Measurements from ENCODE around the gene GPC3.

The GPC3 gene

GRCh38 chrX:133610056-133610455 lies 375.3 kb downstream of the GPC3 start:
- no peak for DNase-seq (ENCODE audit: low read depth in 1 of 2, low spot score in 1 of 2)

GRCh38 chrX:133609166-133609565 lies 376.2 kb downstream of the GPC3 start:
- no peak for DNase-seq (ENCODE audit: low read depth in 1 of 2, low spot score in 1 of 2)

DNA sequence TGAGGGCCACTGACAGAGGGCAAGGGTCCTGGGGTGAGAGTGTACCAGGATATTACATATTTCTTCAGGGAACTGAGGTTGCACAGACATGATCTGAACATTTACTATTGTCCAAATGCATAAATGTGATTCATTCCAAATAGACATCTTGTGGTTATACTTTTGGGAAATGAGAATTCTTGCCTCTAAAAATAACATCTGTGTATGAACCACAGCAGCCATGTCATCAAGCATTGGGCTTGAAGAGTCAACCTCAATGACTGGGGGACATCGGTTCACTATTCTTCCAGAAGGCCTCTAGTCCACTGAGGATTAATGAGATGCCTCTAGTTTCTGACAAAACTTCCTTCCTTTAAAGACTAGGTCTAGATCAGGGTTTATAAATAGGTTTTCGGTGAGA lies 377.0 kb downstream of the GPC3 start:
- DNase-seq (ENCODE audit: low read depth in 1 of 2, low spot score in 1 of 2): no peak

DNA sequence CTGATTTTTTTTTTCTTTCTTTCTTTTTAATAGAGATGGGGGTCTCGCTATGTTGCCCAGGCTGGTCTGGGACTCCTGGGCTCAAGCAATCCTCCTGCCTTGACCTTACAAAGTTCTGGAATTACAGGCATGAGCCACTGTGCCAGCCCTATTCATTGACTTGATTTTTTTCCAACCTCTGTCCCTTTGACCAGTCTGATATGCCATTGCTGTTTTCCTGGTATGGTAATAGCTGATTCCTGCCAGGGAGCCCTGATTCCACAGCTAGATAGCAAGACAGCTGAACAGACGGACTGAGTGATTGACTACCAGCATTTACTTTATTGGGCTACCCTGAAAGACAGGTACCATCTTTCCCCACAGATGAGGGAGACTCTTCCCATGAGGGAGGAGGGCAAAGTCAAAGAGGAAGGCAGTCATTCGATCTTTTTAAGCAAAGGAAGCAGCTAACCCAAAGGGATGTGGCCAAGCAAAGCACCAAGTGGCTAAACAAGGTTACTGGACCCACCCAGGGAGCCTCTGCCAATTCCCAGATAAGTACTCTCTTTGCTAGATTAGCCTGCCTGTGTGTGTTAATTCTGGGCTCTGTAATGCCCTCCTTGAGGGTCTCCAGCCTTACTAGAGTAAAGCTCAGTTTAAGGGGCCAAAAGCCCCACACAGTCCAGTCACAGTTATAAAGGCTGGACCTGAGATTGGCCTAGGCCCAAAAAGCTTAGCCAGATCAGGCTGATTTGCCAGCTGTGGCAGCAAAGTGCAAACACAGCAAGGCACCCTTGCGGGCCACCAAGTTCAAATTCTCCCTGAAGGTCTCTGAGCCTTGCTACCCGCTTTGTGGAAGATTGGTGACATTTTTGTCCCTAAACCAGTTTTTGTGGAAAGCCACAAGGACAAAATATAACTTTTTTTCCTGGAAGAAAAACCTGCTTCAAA lies 377.7 kb downstream of the GPC3 start:
- DNase-seq (ENCODE audit: low read depth in 1 of 2, low spot score in 1 of 2): no peak

GRCh38 chrX:133606990-133607389 lies 378.4 kb downstream of the GPC3 start:
- no peak for DNase-seq (ENCODE audit: low read depth in 1 of 2, low spot score in 1 of 2)

DNA sequence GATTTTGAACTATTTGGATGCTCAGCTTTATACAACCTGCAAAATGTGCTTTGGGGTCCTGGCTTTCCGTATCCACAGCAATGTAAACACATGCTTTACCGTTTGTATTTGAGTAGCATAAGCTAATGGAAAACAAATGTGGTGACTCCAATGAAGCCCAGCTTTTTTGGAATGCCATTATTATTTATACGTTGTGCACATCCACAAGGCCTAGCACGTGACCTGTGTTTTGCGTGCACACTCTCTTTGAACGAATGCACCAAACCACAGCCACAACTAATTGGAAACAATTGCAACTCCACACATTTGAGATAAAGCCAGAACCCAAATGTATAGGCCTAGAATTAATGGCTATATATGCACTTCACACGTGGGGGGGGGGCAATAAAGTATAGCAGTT lies 380.6 kb downstream of the GPC3 start:
- DNase-seq (ENCODE audit: low read depth in 1 of 2, low spot score in 1 of 2): no peak

DNA sequence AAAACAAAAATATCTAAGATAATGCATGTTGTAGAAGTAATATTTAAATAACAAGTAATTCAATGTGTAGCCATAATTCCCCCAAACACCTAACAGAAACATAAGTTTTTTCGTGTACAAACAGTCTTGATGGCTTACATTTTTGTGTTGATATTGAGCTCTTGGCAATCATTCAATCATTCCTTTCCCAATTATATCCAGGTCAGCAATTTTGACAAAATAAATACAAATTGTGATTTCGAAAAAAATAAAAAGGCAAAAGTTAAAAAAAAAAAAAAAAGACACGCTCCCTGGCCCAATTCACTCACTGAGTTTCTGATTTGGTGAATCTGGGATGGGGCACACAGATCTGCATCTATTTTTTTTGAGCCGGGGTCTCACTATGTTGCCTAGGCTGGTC lies 382.5 kb downstream of the GPC3 start:
- DNase-seq (ENCODE audit: low read depth in 1 of 2, low spot score in 1 of 2): no peak

DNA sequence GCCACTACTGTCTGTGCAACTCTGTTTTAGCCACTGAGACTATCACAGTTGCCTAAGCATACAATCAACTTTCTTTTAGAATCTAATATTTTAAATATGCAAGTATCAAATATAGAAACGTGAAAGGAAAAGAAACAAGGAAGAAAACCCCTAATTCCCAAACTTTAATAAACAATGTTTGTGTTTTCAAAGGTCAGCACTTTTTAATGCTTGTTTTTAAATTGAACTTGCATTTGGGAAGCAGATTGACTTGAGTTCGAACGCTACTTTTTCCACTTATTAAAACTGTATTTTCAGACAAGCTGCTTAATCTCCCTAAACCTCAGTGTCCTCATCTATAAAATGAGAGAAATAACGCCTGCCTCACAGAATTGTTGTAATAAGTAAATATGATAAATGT lies 384.3 kb downstream of the GPC3 start:
- no peak for DNase-seq (ENCODE audit: low read depth in 1 of 2, low spot score in 1 of 2)

GRCh38 chrX:133600536-133600935 lies 384.9 kb downstream of the GPC3 start:
- no peak for DNase-seq (ENCODE audit: low read depth in 1 of 2, low spot score in 1 of 2)

GRCh38 chrX:133598601-133599335 lies 386.6 kb downstream of the GPC3 start:
- no peak for DNase-seq (ENCODE audit: low read depth in 1 of 2, low spot score in 1 of 2)

DNA sequence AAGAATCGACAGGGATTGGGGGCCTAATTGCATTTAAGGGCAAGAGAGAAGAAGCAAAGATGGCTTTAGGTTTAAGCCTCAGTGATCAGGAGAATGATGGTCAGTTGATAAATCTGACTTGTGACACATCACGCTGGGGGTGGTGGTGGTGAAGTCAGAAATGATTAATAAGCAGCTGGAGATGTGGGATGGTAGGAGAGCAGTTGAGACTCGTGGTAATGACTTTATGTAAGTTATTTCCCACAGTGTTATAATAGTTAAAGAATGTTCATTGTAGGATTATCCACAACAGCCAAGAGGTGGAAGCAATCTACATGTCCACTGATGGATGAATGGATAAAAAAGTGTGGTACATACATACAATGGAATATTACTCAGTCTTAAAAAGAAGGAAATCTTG lies 391.2 kb downstream of the GPC3 start:
- DNase-seq (ENCODE audit: low read depth in 1 of 2, low spot score in 1 of 2): no peak

GRCh38 chrX:133593531-133593930 lies 391.9 kb downstream of the GPC3 start:
- DNase-seq (ENCODE audit: low read depth in 1 of 2, low spot score in 1 of 2): no peak

- DNase-seq (ENCODE audit: low read depth in 1 of 2, low spot score in 1 of 2): no peak
These were observed 394.5 kb downstream of the GPC3 start for GRCh38 chrX:133590703-133591505.

- no peak for DNase-seq (ENCODE audit: low read depth in 1 of 2, low spot score in 1 of 2)
These were observed 396.6 kb downstream of the GPC3 start for GRCh38 chrX:133588827-133589226.

DNA sequence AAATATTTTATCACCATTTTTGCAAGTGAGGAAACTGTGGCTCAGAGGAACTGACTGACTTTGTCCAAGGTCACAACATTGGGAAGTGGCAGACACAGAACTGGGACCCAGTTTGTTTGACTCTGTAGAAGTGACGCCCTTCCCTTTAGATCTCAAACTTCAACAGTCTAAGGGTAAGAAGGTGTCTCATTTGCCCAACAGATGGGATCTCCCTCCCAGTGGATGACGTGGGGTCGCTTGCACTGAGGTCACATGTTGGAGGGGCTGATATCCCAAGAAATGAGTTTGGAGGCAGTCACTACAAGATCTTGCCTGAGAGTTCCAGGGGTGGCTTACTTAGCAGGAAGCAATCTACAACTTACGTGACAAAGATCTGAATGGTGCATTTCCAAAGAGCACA lies 397.6 kb downstream of the GPC3 start:
- no peak for DNase-seq (ENCODE audit: low read depth in 1 of 2, low spot score in 1 of 2)

DNA sequence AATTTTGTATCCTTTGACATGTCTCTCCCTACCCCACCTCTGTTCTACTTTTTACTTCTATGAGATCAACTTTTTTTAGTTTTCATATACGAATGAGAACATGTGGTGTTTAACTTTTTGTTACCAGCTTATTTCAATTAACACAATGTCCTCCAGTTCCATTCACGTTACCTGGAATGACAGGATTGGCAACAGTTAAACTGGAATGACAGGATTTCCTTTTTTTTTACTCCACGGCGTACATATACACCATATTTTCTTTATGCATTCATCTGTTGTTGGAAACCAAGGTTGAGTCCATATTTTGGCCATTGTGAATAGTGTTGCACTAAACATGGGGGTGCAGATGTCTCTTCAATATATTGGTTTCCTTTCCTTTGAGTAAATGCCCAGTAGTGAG lies 398.3 kb downstream of the GPC3 start:
- no peak for DNase-seq (ENCODE audit: low read depth in 1 of 2, low spot score in 1 of 2)

DNA sequence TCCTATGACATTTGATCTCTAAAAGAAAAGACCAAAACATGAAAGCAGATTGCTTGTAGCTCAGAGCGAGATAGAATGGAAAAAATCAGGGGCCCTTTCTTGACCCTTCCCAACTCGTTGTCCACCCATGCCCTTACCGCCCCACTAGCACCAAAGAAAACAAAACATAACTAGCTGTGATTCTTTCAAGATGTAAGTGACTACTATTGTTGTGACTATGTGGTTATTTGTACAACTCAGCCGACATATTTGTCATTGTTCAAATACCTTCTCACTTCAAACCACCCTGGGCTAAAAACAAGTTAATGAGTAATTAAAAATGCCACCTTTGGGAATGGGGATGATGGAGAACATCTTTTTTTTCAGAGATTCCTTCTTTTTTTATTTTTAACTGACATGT lies 399.0 kb downstream of the GPC3 start:
- DNase-seq (ENCODE audit: low read depth in 1 of 2, low spot score in 1 of 2): no peak

DNA sequence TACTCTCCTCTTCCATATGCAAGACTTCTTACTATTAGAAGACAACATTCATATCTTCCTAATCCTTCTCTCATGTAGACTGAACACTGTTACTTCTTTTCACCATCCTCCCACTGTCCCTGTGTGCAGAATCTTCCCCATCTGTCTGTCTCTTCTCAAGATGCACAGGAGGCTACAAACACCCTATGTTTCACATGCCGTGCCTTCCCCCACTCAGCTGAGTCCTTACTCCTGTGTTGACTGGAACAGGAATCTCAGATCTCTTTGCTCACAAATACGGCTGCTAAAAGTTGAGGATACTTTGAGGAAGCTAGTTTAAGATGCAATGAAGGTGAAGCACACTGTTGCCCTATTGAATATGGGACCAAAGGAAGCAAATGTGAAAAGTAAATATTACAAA lies 401.6 kb downstream of the GPC3 start:
- no peak for DNase-seq (ENCODE audit: low read depth in 1 of 2, low spot score in 1 of 2)

GRCh38 chrX:133580625-133581024 lies 404.8 kb downstream of the GPC3 start:
- no peak for DNase-seq (ENCODE audit: low read depth in 1 of 2, low spot score in 1 of 2)

- no peak for DNase-seq (ENCODE audit: low read depth in 1 of 2, low spot score in 1 of 2)
These were observed 405.8 kb downstream of the GPC3 start for GRCh38 chrX:133579631-133580030.

DNA sequence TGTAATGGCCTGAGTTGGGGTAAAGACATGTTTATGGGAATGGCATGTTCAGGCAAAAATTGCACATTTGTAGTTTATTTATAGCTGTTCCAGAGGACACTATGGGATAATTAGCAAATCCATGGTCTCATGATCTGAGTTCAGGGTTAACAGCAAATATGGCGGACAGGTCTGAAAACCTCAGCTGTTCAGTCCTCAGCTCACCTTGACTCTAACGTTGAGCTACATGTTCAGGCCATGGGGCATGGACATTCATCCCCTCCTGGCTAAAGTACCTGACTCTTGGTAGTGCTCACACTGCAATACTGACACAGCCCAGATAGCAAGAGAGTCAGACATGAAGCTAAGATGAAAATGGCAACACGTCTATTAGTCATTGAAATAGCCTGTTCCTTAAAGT lies 408.5 kb downstream of the GPC3 start:
- no peak for DNase-seq (ENCODE audit: low read depth in 1 of 2, low spot score in 1 of 2)
